Activated CD4-positive, alpha-beta T cell treated with anti-CD3 and anti-CD28 coated beads for 4 hours (primary cell): ENCODE data around the gene MRPL38.
A peak's percentile ranks its signal among the peaks of the same experiment; 100 is the strongest.
"Not testable (repeated sequence)": the region's sequence is repeated elsewhere in the genome, so short reads cannot be mapped to it uniquely, and the experiment has no call there.

ENCODE experiments used
- DNase-seq, 2 donors: peaks; one replicate each; pipeline ENCODE4 v3.0.0-alpha.2; 2020

MRPL38 gene

DNA sequence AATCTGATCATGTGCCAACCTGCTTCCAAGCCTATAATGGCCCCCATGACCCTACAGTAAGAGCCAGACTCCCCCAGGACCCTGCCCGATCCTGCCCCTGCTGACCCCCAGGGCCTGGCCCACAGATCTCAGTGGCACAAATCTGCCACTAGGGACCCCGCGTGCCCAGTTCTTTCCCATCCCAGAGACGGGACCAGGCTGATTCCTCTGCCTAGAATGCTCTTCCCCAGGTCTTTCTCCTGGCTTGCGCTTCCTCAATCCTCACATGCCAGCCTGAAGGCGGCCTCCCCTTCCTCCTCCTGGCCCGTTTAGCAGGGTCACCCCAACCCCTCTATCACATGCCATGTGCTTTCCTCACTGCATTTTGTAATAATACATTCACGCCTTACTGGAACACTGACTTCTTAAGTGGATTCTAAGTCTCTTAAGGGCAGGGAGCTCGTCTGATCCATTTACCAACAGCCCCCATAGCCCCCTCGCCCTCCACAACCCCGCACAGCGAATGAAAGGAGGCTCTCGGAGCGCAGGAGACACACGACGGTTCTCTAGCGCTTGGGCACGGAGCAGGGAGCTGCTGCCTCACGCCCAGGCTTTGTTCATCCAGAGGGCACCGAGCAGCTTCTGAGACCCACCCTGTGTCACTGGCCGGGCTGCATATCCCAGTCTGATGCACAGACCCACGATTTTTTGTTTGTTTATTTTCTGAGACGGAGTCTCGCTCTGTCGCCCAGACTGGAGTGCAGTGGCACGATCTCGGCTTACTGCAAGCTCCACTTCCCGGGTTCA lies 9.1 kb downstream of the MRPL38 start:
- no peak for DNase-seq

DNA sequence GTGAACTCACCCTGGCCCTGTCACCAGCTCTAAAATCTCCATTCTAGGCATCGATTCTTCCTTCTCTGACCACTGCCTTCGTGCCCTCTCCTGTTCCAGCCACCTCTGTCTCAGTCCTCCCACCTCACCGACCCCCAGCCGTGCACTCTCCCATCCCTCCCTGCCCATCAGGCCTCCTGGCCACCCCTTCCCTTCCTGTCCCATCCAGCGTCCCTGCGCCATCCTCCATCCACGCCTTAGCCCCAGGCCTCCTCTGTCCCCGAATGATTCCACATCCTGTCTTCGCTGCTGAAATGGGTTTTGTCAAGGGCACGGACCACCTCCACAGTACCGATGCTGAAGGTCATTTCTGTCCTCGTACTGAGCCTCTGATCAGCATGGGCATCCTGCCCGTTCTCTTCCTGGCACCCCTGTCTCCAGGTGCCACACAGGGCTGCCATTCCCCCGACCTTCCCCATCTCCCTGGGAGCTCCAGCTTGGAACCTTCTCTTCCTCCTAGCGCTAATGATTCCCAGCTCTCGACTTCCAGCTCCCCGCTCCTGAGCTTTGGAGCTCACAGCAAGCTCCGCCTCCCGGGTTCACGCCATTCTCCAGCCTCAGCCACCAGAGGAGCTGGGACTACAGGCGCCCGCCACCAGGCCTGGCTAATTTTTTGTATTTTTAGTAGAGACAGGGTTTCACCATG lies 10.5 kb downstream of the MRPL38 start:
- no peak for DNase-seq

DNA sequence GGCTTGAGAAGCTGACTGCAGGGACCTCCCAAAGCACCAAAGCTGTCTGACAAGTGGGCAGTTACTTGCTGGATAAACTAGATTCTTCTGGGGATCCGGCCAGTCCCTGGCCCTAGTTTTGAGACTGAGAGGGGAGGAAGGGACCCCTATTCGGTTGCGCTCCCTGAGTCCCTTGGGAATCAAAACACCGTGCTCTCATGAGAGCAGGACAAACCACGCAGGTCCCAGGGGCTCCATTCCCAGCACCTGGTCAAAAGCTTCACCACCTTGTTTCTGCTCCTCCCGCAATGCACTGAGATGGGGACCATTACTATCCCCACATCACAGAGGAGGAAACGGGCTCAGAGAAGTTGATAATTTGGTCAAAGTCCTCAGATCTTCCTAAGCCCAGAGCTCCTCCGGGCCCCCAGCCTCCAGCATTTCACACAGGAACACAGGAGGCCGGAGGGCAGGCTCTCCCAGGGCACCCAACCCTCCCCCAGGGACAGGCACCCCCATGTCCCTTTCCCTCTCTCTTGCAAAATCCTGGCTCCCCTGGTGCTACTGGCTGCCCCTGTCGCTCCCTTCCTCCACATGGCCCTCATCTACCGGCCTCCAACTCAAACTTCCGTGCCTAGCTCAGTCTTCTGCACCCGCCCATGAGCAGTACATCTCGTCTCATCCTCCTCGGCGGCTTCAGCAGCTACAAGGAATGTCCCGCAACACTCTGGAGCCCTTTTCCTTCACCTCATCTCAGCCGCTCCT lies 11.2 kb downstream of the MRPL38 start:
- no peak for DNase-seq

DNA sequence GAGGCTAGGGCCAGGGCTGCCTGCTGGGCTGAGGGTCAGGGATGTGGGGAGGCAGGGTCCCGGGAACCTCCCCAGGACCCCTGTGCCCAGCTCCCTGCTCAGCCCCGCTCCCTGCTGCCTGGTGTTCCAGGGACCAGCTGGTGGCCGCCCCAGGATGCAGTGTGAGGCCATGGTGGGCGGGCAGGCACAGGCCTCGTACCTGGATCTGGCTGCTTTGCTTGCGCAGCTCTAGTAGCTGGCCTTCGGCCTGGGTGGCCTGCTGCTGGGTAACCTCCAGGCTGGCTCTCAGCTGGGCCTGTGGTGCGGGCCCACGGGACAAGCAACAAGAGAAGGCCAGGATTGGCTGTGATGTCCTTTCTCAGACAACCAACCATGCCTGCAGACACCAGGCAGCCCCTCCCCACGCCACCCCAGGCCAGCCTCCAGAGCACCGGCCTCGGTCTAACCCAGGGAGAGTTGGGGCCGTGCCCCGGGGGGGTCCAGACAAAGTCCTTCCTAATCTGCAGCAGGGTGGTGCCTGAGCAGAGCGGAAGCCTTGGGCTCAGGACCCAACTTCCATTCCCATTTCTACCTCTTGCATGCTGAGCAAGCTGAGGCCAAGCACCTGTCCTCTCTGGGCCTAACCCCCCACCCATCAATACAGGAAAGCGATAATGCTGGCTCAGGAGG lies 12.0 kb downstream of the MRPL38 start:
- no peak for DNase-seq

DNA sequence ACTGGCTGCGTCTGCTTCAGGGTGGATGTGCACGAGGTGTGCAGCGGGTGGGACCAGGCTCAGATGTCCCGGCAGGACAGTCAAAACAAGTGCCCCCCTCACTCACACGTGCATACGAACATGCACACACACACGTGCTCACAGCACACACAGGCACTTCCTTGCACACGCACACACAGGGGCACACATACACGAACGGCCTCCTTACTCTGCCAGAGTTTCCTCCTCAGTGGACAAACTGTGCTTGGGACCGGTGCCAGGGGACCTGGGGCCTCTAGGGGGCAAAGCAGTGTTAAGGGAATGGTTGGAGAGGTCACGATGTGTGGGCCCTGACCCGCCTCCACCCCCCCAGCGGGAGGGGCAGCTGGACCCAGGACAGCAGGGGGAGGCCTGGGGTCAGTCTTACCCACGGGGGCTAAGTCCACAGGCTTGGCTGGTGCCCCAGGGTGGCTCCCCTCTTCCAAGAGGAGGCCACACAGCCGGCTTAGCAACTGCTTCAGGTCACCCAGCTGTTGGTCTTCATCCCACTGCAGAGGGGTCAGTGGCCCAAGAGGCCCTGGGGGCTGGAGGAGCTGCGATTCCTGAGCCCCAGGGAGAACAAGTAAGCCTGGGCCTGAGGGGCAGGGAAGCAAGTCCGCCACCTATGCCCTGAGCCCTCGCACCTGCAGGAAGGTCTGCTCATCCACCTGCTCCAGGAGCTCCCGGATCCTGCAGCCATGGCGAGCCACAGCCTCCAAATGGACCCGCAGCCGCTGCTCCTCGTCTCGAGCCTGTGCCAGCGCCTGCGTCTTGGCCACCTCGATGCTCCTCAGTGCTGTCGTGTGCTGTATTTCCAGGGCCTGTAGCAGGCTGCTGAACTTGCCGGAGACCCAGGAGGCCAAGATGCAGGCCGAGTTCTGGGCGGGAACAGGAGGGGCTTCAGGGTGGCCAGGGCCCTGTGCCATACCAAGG lies 12.8 kb downstream of the MRPL38 start:
- DNase-seq = no peak

DNA sequence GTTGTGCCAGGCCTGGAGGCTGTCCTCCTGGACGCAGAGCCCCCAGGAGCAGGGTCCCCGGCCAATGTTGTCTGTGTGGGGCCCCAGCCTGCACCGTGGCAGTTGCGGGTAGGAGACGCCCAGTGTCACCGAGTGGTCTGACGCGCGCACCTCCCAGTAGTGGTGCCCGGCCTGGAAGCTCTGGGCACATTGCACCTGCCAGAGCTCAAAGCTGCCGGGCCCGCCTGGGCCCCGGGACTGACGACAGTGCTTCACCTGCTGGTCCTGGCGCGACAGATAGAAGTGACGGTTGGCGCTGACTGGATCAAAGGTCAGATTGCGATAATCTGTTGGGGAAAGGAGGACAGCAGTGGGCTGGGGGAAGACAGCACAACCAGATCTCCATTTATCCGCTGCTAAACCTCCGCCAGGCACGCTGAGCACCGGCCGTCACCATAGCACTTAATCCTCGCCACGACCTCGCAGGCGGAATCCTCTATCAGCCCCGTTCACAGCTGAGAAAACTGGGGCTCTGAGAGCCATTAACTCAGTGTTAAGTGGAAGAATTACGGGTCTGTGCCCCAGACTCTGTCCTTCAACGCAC lies 13.6 kb downstream of the MRPL38 start:
- DNase-seq = no peak

DNA sequence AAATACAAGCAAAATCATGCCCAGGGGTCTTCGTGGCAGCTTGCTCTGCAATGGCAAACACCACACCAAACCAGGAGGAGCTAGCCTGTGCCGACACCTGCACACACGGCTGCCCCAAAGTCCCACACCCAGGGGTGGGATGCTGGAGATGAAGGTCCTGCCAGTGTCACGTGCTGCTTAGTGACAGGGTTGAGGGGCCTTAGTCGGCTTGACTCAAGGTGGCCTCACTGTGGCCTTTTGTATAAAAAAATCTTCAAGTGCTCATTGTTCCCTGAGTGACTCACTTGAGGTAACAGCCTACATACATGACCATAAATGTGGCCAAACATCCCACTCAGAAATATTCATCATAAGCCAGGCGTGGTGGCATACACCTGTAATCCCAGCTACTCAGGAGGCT lies 15.2 kb downstream of the MRPL38 start:
- DNase-seq = no peak

DNA sequence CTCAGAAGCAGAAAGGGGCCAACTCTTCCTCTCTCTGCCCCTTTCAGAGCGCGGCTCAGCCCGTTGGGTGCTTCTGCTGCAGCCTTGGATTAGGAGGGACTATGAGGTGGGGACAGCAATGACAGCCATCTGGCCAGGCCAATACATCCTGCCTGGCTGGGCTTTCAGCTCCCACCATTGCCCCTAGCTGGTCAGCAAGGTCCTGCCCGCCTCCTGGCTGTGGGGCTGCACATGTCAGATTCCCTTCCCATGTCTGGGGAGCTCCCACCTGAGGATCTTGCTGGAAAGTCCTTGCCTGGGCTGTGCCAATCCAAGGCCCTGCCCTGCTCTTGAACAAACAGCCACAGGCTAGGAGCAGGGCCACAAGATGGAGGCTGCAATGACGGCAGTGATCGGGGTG lies 16.2 kb downstream of the MRPL38 start:
- no peak for DNase-seq

DNA sequence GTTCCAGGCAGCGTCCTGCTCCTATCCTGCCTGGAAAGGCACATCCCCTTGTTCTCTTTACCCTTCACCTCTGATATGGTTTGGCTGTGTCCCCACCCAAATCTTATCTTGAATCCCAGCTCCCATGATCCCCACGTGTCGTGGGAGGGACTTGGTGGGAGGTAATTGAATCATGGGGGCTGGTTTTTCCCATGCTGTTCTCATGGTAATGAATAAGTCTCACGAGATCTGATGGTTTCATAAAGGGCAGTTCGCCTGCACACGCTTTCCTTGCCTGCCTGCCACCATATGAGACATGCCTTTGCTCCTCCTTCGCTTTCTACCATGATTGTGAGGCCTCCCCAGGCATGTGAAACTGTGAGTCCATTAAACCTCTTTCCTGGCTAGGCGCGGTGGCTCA lies 18.8 kb downstream of the MRPL38 start:
- DNase-seq = not testable (repeated sequence)

DNA sequence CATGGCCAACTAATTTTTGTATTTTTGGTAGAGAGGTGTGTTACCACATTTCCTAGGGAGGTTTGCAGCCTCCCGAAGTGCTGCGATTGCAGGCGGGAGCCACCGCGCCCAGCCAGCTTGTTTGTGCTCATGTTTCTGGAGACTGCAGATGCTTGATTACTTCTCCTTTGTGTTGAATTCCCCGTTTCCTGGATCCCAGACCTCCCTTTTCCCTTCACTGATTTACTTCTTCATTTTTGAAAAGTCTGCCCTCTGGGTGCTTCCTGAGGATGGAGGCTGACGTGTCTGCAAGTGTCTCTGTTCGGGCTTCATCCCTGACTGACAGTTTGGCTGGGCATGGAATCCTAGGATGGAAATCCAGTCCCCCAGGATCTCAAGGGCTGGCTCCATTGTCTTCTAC lies 19.3 kb downstream of the MRPL38 start:
- DNase-seq = no peak

DNA sequence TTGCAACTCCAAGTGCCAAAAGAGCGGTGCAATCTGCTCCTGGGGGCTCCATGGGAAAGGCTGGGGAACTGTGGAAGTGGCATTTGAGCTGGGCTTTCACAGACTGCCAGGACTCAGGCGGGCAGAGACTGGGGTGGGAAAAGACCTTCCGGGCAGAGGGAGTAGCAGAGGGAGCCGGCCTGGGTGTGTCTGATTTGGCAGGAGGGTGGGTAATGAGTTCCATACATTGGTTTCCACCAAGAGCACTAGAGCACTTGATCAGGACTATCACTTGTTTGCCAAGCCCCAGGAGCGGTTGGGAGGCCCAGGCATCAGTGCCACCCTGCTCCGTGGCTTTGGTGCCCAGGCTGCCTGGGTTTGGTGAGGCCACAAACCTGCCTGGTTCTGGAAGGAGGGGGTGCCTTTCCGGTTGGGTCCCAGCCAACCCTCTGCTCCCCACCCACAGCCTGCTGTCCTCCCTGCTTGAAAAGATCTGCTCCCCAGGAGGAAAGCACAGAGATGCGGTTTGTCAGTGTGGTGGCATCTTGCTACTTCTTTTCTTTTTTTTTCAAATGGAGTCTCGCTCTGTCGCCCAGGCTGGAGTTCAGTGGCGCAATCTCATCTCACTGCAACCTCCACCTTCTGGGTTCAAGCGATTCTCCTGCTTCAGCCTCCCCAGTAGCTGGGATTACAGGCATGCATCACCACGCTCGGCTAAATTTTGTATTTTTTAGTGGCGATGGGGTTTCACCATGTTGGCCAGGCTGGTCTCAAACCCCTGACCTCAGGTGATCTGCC lies 22.8 kb downstream of the MRPL38 start:
- DNase-seq = no peak

DNA sequence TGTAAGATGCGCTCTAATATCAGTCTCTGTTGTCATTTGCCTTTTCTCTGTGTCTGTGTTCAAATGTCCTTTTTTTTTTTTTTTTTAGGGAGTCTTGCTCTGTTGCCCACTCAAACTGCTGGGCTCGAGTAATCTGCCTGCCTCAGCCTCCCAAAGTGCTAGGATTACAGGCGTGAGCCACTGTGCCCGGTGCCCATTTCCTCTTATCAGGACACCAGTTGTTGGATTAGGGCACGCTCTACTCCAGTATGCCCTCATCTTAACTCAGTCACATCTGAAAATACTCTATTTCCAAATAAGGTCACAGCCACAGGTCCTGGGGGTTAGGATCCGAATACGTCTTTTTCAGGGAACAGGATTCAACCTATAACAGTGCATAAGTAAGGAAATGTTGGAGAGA lies 24.4 kb downstream of the MRPL38 start:
- DNase-seq = no peak

DNA sequence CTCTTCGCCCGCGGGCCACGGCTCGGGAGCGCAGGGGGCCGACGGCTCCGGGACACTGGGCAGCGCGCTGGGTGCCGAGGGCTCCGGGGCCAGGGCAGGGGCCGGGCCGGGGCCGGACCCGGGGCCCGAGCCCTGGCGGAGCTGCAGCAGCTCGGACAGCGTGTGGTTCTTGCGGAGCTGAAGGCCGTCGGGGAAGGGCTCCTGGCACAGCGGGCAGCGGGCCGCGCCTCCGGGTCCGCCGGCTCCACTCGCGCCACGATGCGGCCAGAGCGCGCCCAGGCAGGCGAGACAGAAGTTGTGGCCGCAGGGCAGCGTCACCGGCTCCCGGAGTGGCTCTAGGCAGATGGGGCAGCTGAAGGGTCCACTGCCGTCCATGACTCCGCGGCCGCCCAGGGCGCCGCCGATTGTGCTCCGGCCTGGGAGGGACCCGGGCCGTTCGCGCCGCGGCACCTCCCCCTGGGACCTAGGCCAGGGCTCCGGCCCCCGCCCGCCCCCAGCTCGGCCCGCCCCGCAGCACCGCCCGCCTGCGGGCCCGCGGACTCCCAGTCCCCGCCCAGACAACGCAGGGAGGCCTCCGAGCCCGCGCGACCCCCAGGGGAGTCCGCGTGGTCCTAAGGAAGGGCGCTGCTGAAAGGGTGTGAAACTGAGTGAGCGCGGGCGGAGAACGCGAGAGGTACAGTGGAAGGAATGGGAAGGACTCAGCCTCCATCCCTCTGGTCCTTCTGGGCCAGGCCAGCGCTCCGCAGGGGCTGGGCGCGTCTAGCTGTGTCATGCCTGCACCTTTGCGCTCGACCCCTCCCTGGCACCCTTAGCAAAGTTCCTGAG lies 26.3 kb downstream of the MRPL38 start, which contains the start of gene TRIM47:
Gene TRIM47, minus strand, starts transcription at position 408 of the 825 bp plus-strand sequence. Its CDS starts 33 bp downstream, at position 375.
- DNase-seq = no peak

DNA sequence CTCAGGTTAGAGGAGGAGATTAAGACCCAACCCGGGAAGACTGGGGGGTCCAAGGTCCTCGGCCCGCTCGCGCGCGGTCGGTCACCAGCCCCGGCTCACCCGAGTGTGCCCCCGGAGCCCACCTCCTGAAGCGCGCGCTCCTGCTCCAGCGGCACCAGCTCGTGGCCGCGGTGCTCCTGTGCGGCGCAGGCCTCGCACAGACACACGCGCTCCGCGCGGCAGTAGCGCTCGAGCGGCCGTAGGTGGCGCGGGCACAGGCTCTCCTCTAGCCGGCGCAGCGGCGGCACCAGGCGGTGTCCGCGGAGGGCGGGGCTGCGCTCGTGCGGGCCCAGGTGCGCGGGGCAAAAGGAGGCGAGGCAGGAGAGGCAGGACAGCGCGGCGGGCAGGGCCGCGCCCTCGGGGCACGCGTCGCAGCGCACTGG lies 26.9 kb downstream of the MRPL38 start:
- DNase-seq = peak; percentile 63 to 67

DNA sequence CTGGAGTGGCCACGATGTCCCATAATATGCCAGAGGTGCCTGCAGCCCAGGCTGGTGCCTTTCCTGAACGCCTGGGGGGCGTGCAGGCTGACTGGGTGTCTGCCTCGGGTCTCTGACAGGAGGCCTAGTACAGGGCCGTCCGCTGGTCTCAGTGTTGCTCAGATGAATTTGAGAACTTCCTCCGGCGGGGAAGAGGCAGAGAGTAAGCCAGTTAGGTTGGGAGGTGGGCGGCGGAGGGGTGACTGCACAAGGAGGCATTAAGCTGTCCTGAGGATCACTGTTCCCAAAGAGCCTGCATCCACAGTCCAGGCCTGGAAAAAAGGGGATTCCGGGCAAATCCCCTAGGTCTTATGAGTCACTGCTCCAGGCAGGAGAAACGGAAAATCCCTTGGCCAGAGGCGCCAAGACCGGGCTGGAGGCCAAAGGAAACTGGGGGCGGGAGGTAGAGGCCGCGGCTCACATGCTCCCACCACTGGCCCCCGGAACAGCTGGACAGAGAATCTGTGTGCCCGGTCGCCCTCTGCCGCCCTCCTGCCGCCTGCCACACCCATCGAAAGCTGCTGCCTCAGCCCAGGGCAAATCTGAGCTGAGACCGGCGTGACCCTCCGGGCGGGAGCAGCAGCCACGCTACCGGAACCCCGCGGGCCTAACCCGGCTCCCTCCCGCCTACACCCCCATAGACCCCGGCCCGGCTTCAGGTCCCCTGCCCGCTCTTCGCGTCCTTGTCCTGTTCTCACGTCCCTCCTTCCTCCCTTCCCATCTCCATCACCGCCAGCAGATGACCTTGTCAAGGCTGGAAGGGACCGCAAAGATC lies 27.5 kb downstream of the MRPL38 start:
- peak in 1 of 2 donors; percentile 26 for DNase-seq

DNA sequence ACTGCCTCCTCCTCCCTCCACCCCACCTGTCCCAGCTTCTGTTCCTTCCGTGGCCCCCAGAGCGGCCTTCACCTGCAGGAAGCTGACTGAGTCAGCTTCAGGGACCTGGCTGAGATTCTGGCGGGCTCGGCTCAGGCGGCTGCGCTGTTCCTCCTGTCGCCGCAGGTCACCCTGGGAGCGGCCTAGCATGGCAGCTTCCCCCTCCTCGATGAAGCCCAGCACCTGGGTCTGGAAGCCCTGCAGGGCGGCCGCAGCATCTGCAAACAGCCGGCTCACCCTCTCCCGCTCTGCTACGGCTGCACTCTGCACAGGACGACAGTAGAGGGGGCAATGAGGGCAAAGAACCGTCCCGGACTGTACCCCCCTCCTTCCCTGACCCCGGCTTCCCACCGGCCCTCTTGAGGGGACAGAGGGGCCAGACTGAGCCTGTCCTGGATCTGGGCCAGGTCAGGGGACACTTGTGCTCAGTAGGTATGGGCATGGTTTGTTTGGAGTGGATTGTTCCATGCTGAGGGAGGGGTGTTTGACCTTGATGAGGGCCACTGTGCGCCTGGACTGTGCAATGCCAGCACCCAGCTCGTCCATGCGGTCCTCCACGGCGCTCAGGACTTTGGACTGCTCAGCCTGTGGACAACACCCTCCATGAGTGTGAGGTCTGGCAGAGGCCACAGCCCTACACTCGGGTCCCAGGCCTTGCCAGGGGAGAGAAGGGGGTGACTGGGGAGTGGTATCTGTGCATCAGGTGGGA lies 28.3 kb downstream of the MRPL38 start:
- DNase-seq = peak; percentile 70 to 74

DNA sequence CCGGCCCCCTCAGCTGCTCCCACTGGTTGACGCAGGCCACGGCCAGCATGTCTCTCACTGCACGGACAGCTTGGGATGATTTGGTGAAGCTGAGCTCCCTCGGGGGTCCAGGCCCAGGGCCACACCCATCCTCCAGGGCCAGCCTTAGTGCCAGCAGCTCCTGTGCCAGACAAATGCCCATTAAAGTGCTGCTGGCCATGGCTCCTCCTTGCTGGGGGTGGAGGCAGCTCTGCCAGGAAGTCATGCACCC lies 28.8 kb downstream of the MRPL38 start:
- DNase-seq = no peak

DNA sequence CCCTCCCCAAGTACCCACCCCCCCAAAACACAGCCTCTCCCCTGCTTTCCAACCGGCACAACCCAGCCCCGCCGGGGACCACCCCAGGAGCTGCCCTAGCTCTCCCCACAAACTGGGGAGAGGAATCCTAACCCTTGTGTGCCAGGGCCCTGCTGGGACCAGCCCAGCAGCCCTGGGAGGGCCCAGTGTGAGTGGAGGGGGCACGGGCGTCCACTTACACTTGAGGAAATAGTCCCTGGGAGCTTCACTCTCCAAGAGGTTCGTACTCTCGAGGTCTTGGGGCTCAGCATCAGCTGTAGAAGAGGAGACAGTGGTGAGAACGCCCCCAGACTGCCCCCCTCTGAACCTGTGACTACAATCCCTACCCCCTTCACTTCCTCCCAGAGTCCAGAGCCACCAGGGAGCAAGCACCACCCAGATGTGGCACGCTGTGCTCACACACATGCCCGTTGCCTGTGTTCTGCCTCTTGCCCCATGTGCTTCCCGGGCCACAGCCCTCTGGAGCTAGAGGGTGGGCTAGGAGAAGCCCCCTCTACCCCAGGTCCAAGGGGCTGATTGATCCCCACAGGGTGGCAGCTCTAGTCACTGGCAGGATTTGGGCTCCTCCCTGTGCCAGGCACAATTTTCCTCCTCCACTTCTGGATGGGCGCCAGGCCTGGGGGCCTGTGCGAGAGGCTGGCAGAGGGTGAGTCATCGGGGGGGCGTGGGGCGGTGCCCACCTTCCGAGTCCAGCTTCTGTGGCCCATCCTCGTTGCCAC lies 29.3 kb downstream of the MRPL38 start:
- DNase-seq = peak in 1 of 2 donors; percentile 19
